Astrocyte (in vitro differentiated cells and primary cell): ENCODE measurements around the gene PUM2. TPM values are rescaled to one million over a fixed set of nuclear protein-coding genes. Genes with fewer than 3 reads are reported as not detected.
A peak's percentile ranks its signal among the peaks of the same experiment; 100 is the strongest.

Source experiments
- DNase-seq: peaks from one replicate; pipeline ENCODE4 v3.0.0-alpha.2; 2010; ENCODE audit warnings: low read depth
- FAIRE-seq: peaks from 2 replicates; lab custom pipeline; 2011; peaks lifted over from hg19 to GRCh38; lab: Jason Lieb, UNC
- H2AFZ ChIP-seq: 2 replicates; pipeline ENCODE4 v1.6.0; 2012; ENCODE audit warnings: low read depth, low read length, inconsistent platforms
- H3K27ac ChIP-seq: 2 replicates; pipeline ENCODE4 v1.5.1; 2011; ENCODE audit warnings: low read depth, low read length, inconsistent platforms
- H3K27me3 ChIP-seq: 2 replicates; pipeline ENCODE4 v1.6.0; 2011; ENCODE audit warnings: low read length, inconsistent platforms; ENCODE audit not compliant: insufficient read depth
- H3K36me3 ChIP-seq: 2 replicates; pipeline ENCODE4 v1.5.1; 2011; ENCODE audit warnings: low read length, inconsistent platforms; ENCODE audit not compliant: insufficient read depth
- H3K4me1 ChIP-seq: 2 replicates; pipeline ENCODE4 v1.5.1; 2011; ENCODE audit warnings: low read length, inconsistent platforms; ENCODE audit not compliant: insufficient read depth
- H3K4me2 ChIP-seq: 2 replicates; pipeline ENCODE4 v1.6.0; 2012; ENCODE audit warnings: low read length, inconsistent platforms
- H3K4me3 ChIP-seq: 2 replicates; pipeline ENCODE4 v1.5.1; 2011; ENCODE audit warnings: low read depth, mild to moderate bottlenecking, low read length, inconsistent platforms; ENCODE audit not compliant: insufficient read depth
- H3K79me2 ChIP-seq: 2 replicates; pipeline ENCODE4 v1.6.0; 2012; ENCODE audit warnings: mild to moderate bottlenecking, low read length, inconsistent platforms; ENCODE audit not compliant: insufficient read depth
- H3K9ac ChIP-seq: 2 replicates; pipeline ENCODE4 v1.6.0; 2012; ENCODE audit warnings: mild to moderate bottlenecking, low read length, inconsistent platforms
- H3K9me3 ChIP-seq: 2 replicates; pipeline ENCODE4 v1.5.1; 2012; ENCODE audit warnings: low read depth, mild to moderate bottlenecking, low read length, inconsistent platforms; ENCODE audit not compliant: insufficient read depth
- H4K20me1 ChIP-seq: 2 replicates; pipeline ENCODE4 v1.6.0; 2012; ENCODE audit warnings: low read length, inconsistent platforms; ENCODE audit not compliant: insufficient read depth
- H3K27ac Mint-ChIP-seq: one replicate; pipeline ENCODE4 v1.8.0; 2021; ENCODE audit warnings: mild to moderate bottlenecking, mixed read lengths; ENCODE audit not compliant: unreplicated experiment
- H3K27me3 Mint-ChIP-seq: one replicate; pipeline ENCODE4 v1.8.0; 2021; ENCODE audit warnings: low read depth, mixed read lengths; ENCODE audit not compliant: unreplicated experiment
- H3K36me3 Mint-ChIP-seq: one replicate; pipeline ENCODE4 v1.8.0; 2021; ENCODE audit warnings: low read depth, mixed read lengths; ENCODE audit not compliant: unreplicated experiment
- H3K4me1 Mint-ChIP-seq: one replicate; pipeline ENCODE4 v1.8.0; 2021; ENCODE audit warnings: low read depth, mixed read lengths; ENCODE audit not compliant: unreplicated experiment
- H3K4me3 Mint-ChIP-seq: one replicate; pipeline ENCODE4 v1.8.0; 2021; ENCODE audit warnings: mild to moderate bottlenecking, moderate library complexity, mixed read lengths; ENCODE audit not compliant: unreplicated experiment
- H3K9me3 Mint-ChIP-seq: one replicate; pipeline ENCODE4 v1.8.0; 2021; ENCODE audit warnings: mild to moderate bottlenecking, mixed read lengths; ENCODE audit not compliant: unreplicated experiment
- EZH2 ChIP-seq: IDR thresholded peaks from 2 replicates; pipeline ENCODE4 v1.6.1; 2012; ENCODE audit warnings: mild to moderate bottlenecking, low read length, inconsistent platforms; ENCODE audit not compliant: insufficient read depth
- total RNA-seq: library from RNA; stranded (reverse); gene quantifications from 2 replicates; pipeline ENCODE4 v1.2.1, GENCODE V29; 2021
- TF ChIP-seq, protein P1 (sequence below): IDR thresholded peaks from 2 replicates; pipeline ENCODE4 v1.5.1; 2011; ENCODE audit warnings: low read depth, mild to moderate bottlenecking, inconsistent platforms, low read length, moderate library complexity; ENCODE audit not compliant: insufficient read depth

Gene PUM2
- total RNA-seq, 1 donor from 2014 or later, result 69.4 TPM

DNA sequence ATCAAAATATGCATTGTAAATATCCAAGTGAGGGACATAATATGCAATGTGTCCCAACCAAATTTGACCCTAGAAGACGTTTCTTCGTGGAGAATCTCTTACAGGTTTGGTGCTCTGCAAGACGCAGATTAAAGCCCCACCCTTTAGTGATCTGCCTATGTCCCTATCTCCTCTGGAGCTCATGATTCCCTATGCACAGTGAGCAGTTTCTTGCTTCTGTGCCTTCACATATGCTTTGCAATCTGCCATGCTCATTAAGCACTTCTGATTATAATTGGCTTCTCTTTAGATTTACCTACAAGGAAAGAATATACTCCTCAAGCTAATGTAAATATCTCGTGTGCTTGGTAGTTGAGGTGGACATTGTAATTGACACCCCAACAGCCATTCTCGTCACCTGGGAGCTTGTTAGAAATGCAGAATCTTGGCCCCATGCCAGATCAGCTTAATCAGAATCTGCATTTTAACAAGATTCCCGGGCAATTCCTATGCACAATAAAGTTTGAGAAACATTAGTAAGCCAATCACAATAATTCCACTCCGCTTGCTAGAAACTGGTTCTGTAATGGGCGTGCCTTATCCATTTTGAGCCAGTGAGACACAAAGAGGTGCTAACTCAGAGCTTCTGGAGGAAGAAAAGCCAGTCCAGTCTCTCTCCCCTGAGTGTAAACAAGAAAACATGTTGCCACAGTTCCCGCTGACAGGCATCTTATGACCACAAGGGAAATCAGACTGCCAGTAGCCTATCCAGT is 2.8 kb upstream of the PUM2 start:
- Mint-ChIP-seq H3K27me3 (no peaks in the 10 kb centered on the region), H3K9me3 (no peaks in the 10 kb centered on the region), H3K36me3 (peaks cover 3% of the 10 kb centered on the region), H3K4me3 (no peak overlapping the region), H3K27ac (no peak overlapping the region), H3K4me1 (peaks cover 3% of the 10 kb centered on the region)
- Histone ChIP-seq H3K79me2 (peaks cover 20% of the 10 kb centered on the region), H3K27ac (no peak overlapping the region), H3K4me2 (no peak overlapping the region), H4K20me1 (peaks cover 17% of the 10 kb centered on the region), H3K36me3 (no peaks in the 10 kb centered on the region), H3K4me1 (peaks cover 28% of the 10 kb centered on the region), H3K27me3 (no peaks in the 10 kb centered on the region), H2AFZ (no peak overlapping the region), H3K9ac (no peak overlapping the region), H3K9me3 (no peaks in the 10 kb centered on the region), H3K4me3 (no peak overlapping the region)
- TF ChIP-seq, protein P1, sequence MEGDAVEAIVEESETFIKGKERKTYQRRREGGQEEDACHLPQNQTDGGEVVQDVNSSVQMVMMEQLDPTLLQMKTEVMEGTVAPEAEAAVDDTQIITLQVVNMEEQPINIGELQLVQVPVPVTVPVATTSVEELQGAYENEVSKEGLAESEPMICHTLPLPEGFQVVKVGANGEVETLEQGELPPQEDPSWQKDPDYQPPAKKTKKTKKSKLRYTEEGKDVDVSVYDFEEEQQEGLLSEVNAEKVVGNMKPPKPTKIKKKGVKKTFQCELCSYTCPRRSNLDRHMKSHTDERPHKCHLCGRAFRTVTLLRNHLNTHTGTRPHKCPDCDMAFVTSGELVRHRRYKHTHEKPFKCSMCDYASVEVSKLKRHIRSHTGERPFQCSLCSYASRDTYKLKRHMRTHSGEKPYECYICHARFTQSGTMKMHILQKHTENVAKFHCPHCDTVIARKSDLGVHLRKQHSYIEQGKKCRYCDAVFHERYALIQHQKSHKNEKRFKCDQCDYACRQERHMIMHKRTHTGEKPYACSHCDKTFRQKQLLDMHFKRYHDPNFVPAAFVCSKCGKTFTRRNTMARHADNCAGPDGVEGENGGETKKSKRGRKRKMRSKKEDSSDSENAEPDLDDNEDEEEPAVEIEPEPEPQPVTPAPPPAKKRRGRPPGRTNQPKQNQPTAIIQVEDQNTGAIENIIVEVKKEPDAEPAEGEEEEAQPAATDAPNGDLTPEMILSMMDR, result no peak
- TF ChIP-seq EZH2, result no peak
- FAIRE-seq (no peak), DNase-seq (no peak)

DNA sequence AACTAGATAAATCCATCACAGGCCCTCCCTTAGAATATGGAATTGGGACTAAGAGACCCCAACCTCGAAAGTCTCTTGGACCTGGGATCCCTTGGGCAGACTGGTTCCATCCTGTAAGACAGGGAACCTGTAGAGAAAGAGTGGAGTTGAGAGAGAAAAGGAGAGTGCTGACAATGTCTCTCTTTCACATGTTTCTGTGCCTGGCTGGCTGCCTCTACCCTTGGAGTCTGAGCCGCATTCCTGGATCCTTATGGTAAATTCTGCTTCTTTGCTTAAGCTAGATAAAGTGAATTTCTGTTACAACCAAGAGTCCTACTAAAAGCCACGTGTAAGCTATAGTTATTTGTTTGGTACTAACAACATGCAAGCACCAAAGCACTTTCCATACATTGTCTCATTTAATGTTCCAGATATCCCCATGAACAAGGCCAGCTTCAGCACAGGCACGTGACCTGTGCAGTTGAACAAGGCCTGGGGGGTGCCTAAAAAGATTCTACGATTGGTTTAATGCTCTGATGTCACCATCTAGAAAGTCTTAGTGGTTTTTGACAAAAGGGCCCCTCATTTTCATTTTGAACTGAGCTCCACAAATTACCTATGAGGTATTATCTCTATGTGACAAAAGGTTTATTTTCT is 2.1 kb upstream of the PUM2 start:
- Mint-ChIP-seq H3K9me3 (no peaks in the 10 kb centered on the region), H3K4me1 (peaks cover 7% of the 10 kb centered on the region), H3K27me3 (no peaks in the 10 kb centered on the region), H3K27ac (no peak overlapping the region), H3K36me3 (peaks cover 3% of the 10 kb centered on the region), H3K4me3 (no peak overlapping the region)
- FAIRE-seq (no peak), DNase-seq (no peak)
- Histone ChIP-seq H3K4me2 (no peak overlapping the region), H3K4me3 (no peak overlapping the region), H2AFZ (peak overlapping the region; percentile 9), H3K27me3 (no peaks in the 10 kb centered on the region), H3K79me2 (peaks cover 28% of the 10 kb centered on the region), H3K9me3 (no peaks in the 10 kb centered on the region), H3K4me1 (peaks cover 28% of the 10 kb centered on the region), H3K9ac (no peak overlapping the region), H3K36me3 (no peaks in the 10 kb centered on the region), H4K20me1 (peaks cover 23% of the 10 kb centered on the region), H3K27ac (no peak overlapping the region)
- TF ChIP-seq EZH2, result no peak
- TF ChIP-seq, protein P1, result no peak

DNA sequence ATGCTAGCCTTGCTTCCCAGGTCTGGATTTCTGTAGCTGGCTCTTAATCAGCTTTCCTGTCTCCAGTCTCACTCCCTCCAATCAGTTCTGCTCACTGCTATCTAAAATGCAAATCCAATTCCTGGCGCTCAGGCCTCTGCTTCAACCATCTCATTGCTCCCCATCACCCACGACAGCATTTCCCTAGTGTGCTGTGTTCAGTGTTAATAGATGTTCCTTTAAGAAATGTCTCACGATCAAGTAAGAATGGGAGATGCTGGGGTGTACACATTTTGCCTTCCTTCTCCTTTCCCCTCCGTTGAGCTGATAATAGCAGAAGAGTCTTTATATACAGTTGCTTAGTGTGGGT is 1.6 kb upstream of the PUM2 start:
- no peaks in the 10 kb centered on the region for H3K9me3 ChIP-seq
- Mint-ChIP-seq H3K9me3 (no peaks in the 10 kb centered on the region), H3K27ac (no peak overlapping the region), H3K4me3 (no peak overlapping the region), H3K27me3 (no peaks in the 10 kb centered on the region), H3K36me3 (peaks cover 3% of the 10 kb centered on the region), H3K4me1 (peaks cover 9% of the 10 kb centered on the region)
- peaks cover 28% of the 10 kb centered on the region for H3K4me1 ChIP-seq
- peak overlapping the region; percentile 98 for H3K4me2 ChIP-seq
- peak overlapping the region; percentile 91 for H3K9ac ChIP-seq
- no peaks in the 10 kb centered on the region for H3K36me3 ChIP-seq
- H3K27ac ChIP-seq, result no peak overlapping the region
- H3K79me2 ChIP-seq, result peaks cover 33% of the 10 kb centered on the region
- TF ChIP-seq, protein P1, result no peak
- TF ChIP-seq EZH2, result no peak
- H2AFZ ChIP-seq, result peak overlapping the region; percentile 44
- H4K20me1 ChIP-seq, result peaks cover 28% of the 10 kb centered on the region
- FAIRE-seq (no peak), DNase-seq (no peak)
- no peaks in the 10 kb centered on the region for H3K27me3 ChIP-seq
- H3K4me3 ChIP-seq, result no peak overlapping the region
